HG03565 (cell line): Measurements from ENCODE around the gene STRADA.

ENCODE experiments used
- ATAC-seq: cut with Tn5 transposase; IDR thresholded peaks from one replicate; pipeline ENCODE4 v1.9.1; 2021; ENCODE audit warnings: mild to moderate bottlenecking, moderate library complexity; ENCODE audit not compliant: unreplicated experiment

Gene STRADA

GRCh38 chr17:63686138-63686685 lies 55.4 kb downstream of the STRADA start:
- ATAC-seq: no peak

- no peak for ATAC-seq
Observed at GRCh38 chr17:63685578-63685977, 56.0 kb downstream of the STRADA start.

DNA sequence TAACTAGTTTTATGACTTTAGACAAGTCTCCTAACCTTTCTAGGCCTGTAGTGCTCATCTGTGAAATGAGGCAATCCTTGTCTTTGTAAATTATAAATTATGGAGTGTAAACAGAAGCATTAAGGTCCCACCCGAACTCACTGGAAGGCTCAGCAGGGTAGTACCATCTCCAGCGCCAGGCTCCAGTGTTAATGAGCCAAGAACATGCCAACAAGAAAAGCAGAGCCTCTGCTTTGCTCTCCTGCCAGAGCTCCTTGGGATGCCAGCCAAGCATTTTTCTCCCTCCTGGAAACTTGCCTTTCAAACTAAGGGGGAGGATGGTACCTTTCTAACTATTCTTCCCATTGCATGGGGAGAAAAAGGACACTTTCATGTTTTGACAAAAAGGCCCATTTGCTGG lies 56.6 kb downstream of the STRADA start:
- no peak for ATAC-seq

DNA sequence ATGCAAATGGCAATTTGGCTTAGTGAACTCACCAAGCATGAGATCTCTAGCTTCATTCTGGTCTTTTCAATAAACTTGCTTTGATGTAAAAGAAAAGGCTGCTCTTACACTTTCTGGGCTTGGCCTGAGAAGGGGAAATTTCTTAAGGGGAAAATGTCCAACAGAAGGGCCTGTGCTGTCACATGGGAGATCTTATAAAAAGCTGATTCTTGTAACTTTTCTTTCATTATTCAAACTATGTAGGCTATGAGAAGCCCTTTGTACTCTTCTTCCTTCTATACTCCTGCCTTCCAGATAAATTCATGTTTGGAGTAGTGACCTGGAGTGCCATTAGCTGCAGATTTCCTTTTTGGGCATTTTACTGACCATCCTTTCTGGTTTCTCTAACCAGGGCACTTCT lies 58.6 kb downstream of the STRADA start:
- no peak for ATAC-seq

GRCh38 chr17:63682441-63682840 lies 59.2 kb downstream of the STRADA start:
- no peak for ATAC-seq

DNA sequence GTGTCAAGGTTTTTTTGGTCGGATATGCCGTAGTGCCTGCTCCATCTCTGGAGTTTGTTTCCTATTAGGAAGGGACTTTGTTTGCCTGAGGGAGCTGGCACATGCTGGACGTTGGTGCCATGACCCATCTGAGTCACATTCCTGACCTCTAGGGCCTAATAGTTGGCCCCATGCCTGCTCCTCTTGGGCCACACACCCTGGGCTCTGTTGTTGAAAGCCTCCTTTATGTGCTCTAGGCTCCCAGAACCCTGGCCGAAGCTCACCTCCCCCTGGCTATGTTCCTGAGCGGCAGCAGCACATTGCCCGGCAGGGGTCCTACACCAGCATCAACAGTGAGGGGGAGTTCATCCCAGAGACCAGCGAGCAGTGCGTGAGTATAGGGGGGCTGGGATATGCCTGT lies 60.1 kb downstream of the STRADA start:
- no peak for ATAC-seq

DNA sequence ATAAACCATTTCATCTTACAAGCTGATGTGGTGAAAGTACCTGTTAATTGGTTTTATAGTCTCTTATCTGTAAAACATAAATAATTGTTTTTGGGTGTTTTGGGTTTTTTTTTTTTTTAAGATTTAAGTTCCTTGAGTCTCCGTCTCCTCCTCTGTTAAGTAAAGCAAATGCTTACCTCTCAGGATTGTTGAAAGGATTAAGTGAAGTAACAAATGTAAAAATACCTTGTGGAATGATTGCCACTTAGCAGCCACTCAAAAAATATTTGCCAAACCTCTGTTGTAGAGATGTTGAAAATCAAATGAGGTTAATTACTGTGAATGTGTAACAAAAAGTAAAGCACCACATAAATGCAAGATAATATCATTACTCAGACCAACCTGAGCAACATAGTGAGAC lies 60.9 kb downstream of the STRADA start:
- ATAC-seq: no peak

GRCh38 chr17:63679214-63679613 lies 62.4 kb downstream of the STRADA start:
- no peak for ATAC-seq

GRCh38 chr17:63676584-63676983 lies 65.0 kb downstream of the STRADA start:
- no peak for ATAC-seq

DNA sequence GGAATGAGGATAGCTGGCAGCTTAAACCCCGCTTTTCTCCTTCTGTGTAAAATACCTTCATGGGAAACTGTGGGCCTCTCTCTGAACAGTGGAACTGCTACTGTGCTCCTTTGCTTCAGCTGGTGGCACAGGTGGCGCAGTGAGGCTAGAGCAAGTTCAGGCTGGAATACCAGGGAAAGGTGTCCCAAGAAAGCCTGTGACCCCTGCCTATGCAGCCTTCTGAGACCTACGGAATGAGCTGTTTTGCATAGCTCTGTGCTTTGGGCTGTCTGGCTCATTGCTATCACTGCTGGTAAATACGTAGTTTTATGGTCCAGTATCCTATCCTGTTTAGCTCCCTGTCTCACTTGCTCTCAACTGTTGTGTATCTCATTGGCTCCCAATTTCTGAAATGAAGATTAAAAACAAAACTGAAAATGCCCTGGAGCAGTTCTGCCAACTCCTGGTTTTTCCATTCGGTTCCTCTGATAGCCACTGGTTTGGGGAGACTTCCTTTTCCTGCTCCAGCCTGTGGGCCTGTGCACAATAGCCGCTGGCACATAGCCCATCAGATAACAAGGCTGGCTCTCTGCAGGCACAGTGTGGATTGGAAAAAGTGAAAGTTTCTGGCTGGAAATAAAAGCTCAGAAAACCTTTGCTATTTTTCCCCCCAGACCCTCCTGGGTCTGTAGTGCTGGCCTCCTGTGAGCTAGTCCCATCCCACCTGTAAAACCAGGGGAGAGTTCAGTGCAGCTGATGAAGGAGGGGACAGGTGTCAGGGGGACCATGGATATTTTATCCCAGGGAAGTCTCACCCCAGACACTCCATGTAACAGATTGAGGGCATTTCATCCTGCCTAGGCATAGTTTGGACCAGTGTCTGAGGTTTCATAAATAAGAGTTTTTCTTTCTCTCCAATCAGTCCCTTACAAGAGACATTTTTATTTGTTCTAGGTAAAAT lies 65.7 kb downstream of the STRADA start:
- ATAC-seq: no peak

GRCh38 chr17:63675231-63675606 lies 66.4 kb downstream of the STRADA start:
- ATAC-seq: no peak

DNA sequence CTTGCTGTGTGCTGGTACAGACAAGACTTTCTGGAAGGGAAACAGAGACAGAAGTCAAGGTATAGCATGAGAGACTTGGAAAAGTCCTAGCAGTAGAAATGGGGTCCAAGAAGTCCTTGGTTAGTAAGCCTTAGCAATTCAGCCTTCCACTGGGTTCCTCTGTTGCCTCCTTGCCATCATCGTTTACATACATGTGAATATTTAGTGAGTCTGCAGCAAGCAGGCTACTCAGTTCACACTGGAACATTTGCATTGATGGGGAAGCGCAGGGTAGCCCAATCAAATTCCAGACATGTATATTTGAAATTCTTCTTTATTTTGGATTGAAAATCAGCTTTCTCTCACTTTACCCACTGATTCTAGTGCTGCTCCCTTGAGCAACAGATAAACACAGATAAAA lies 68.7 kb downstream of the STRADA start:
- no peak for ATAC-seq

DNA sequence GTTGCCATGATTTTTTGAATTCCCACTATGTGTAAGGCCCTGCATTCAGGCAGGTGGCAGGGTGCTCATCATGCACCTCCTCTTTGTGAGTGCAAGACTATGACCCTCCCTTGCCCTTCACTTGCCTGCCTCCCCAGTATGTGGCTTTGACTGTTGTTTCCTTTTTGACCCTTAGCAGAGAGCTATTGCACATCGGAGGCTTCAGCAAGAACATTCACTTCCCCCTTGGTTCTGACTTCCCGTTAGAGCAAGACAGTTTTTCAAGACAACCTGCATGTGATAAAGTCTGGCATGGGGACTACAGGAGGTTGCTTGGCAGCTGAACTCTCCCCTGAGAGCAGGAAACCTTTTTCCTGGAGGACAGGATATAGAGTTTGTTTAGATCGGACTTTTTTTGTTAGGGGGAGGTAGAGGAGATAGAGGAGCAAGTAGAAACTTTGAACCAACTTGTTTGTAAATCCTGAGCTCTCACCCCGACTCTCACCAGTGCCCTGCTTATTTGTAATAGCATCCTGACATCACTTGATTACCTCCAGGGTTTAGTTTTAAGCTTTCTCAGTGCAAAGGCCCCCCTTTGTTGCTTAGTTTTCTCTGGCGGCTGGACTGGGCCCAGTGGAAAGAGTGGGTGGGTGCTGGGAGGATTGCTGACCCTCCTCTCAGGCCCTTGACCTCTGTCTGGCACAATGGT lies 75.9 kb downstream of the STRADA start:
- no peak for ATAC-seq

DNA sequence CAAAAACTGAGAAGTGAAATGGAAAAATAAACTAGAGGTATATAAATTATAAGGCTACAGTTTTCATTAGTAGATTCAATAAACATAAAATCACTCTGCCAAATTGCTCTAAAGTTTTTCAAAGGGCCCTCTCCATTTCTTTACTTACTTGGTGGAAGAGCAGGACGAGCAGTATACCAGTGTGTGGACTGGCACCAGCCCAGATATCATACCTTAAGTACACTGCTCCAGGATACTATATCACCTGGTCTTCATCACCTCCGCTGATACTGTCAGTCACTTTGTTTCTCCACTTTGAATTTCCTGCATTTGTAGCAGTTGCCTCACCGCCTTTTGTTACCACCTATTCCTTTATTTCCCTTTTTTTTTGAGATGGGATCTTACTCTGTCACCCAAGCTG lies 81.7 kb downstream of the STRADA start:
- ATAC-seq: no peak

- no peak for ATAC-seq
Observed at GRCh38 chr17:63658366-63658765, 83.2 kb downstream of the STRADA start.

- ATAC-seq: no peak
Observed at GRCh38 chr17:63657786-63658185, 83.8 kb downstream of the STRADA start.

GRCh38 chr17:63653050-63653449 lies 88.5 kb downstream of the STRADA start:
- no peak for ATAC-seq
